CD4-positive, alpha-beta T cell treated with Interleukin-15 for 4 hours (primary cell): ENCODE results near the gene SLC17A2.

Experiments used
- DNase-seq: peaks from one replicate; pipeline ENCODE4 v3.0.0-alpha.2; 2020; ENCODE audit warnings: low spot score

SLC17A2 gene

DNA sequence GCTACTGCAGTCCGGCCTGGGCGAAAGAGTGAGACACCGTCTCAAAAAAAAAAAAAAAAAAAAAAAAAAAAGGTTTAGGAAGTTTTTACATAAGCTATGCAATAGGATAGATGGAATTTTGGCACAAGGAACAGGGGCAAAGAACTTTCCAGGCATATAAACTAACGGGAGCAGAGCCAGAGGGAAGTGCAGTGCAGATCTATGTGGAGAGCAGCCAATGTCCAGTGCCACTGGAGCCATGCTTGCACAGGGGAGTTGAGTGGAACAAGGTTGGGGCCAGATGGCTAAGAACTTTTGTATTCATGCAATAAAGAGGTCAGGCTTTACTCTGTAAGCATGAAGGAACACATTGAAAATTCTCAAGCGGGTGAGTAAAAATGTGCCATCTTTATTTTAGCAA lies 10.8 kb downstream of the SLC17A2 start:
- no peak for DNase-seq

DNA sequence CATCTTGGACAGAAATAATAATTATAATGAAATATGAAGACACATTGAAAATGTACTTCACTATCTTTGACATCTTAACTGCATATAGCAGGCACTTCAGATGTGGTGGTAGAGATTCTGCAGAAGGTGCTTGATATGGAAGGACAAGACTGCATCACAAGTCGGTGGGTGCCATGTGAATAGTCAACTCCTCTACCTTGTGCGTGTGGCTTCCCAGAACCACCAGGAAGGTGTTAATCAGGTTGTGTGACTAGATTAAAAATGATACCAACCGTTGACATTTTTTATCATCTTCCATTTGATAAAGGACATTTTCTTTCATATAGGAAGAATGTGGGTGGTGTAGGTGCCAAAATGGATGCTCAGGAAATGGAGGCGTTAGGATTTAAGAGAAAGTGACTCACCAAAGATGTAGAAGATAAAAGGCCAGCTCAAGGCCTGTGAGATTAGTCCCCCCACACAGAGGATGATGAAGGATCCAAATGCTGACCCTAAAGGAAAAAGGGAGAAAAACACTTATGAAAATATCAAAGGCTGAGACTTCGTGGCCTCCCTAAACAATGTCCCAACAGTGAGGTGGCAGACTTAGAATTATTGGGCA lies 12.3 kb downstream of the SLC17A2 start:
- no peak for DNase-seq

DNA sequence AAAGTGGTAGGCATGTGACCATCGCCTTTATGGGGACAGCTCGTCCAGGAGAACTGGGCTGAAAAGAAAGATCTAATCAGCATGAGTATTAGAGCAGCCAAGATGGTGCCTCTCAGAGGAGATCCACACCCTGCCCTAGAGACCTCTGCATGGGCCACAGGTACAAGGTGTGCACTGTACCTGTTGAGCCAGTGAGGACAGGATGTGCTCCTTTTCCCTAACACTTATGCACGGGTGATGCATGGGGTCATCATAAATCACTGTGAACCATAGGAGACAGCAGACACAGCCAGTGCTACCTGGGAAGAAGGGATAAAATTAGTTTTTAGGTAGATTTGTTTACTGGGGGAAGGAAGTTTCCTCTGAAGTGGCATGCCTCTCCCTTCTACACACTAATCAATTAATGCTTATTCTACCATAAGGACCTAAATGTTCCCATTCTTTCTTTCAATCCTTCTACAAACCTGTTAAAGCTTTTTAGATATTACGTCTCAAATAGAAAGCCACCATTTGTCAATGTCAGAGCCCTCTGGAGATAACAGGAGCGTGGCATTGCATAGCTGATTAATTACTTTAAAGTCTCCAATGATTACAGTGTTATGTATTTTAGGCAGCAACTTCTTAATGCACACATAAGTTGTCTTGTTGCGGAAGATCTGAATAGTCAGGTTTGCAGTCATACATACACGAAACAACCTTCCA lies 13.6 kb downstream of the SLC17A2 start:
- DNase-seq: no peak

DNA sequence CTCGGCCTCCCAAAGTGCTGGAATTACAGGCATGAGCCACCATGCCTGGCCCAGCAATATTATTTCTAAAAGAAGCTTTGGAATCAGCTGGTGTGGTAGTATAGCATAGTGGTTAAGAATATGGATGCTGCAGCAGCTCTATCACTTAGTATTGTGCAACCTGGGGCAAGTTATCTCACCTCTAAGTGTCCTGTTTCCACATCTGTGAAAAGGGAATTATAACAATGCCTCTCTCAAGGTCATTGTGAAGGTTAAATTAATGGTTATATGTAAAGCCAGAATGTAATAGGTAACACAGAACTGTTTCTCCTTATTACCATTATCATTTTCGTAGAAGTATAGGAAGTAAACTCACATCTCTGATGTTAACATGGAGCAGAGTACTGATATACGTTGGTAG lies 14.2 kb downstream of the SLC17A2 start:
- no peak for DNase-seq

DNA sequence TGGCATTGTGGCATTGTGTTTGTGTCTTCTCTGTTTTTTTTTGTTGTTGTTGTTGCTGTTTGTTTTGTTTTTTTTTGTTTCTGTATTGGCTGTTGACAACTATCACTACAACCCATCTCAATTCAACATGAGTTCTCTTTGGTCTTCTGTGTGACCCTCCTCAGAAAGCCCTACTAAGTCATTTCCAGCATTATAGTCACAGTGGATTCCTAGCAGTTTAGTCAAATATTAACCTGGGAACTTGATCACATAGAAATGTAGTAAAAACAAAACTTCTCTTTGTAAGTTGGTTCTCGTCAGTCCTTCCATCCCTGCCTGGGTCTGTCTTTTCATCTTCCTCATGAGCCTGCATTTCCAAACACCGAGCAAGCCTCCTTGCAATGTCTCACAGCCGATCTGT lies 16.8 kb downstream of the SLC17A2 start:
- DNase-seq: no peak

DNA sequence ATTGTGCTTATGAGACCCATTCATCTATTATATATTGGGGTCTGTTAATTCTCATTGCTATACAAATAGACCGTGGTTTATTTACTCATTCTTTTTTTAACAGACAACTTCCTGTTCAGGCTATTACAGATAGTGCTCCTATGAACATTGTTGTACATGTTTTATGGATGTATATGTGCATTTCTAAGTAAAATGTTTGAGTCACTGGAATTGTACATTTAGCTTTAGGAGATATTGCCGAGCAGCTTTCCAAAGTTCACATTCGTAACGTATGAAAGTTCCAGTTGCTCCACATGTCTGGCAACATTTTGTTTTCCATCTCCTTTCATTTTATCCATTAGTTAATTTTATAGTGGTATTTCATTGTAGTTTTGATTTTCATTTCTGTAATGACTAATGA lies 19.1 kb downstream of the SLC17A2 start:
- no peak for DNase-seq

DNA sequence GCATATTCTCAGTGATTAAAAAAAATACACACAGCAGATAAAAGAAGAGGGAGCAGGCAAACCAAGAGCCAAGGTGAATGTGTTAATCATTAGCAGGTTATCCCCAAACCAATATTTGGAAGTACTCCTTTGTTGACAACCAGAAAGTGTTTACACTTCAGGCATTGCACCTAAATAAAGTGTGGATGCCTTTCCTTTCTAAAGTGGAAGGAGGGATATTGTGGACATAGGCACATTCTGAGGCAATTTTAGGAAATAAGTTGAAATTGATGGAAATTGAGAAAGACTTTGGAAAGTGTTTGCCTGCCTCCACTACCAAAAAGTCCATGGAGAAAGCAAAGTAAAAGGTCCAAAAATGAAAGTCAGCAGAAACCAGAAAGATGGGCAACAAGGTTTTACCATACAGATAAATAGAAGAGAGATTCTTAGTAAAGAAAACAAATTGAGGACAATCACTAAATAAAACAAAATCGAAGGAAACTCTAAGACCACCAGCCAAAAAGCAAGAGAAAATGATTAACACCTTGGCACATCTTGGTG lies 22.9 kb downstream of the SLC17A2 start:
- DNase-seq: no peak

DNA sequence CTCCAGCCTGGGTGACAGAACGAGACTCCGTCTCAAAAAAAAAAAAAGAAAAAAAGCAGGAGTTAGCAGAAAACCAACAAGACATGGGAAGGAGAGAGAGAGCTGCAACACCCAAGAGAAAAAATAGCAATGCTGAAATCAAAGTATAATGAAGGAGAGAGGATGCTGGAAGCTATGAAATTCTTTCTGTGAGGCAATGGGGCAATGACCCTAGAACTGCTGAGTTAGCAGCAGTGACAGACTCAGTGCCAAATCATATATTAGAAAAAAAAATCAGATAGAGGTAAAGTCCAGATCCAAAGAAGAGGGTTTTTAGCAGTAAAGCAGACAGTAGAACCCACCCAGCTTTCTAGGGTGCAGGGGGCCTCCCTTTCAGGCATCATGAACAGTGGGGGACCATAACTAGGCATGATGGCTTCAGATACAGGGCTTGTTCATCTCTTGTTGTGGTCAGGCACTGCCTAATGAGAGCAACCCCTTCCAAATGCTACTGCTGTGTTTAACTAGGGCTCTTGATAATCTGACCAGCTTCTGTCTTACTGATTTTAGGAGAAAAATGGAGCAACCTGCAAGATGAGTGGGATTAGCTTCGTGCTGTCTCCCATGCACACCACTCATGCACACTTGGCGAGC lies 26.9 kb downstream of the SLC17A2 start:
- DNase-seq: no peak

DNA sequence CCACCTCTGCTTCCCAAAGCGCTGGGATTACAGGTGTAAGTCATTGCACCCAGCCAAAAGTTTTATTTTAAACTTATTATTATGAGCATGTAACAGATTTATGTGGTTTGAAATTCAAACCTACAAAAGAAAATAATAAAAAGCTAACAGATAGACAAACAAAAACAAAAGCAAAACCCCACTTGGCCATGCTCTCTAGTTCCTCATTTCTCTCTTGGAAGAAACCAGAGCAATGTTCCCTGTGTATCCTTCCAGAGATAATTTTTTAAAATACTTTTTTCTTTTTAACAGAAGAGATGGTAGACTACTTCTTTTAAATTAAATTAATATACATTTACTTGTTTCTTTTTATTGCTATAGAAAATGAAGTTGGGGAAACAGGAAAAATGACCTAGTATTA lies 28.4 kb downstream of the SLC17A2 start:
- no peak for DNase-seq

DNA sequence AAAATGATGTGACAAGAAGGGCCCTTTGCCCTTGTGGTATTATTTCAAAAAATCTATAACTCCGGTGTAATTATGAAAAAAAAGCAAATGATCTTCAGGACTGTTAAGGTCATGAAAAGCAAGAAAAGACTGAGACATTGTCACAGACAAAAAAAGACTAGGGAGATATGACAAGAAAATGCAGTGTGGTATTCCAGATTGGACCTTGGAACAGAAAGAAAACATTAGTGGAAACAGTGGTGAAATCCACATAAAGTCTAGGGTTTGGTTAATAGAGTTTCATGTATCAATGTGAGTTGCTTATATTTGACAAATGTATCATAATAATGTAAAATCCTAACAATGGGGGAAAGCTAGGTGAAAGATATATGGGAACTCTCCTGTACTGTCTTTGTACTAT lies 29.6 kb downstream of the SLC17A2 start:
- DNase-seq: no peak

DNA sequence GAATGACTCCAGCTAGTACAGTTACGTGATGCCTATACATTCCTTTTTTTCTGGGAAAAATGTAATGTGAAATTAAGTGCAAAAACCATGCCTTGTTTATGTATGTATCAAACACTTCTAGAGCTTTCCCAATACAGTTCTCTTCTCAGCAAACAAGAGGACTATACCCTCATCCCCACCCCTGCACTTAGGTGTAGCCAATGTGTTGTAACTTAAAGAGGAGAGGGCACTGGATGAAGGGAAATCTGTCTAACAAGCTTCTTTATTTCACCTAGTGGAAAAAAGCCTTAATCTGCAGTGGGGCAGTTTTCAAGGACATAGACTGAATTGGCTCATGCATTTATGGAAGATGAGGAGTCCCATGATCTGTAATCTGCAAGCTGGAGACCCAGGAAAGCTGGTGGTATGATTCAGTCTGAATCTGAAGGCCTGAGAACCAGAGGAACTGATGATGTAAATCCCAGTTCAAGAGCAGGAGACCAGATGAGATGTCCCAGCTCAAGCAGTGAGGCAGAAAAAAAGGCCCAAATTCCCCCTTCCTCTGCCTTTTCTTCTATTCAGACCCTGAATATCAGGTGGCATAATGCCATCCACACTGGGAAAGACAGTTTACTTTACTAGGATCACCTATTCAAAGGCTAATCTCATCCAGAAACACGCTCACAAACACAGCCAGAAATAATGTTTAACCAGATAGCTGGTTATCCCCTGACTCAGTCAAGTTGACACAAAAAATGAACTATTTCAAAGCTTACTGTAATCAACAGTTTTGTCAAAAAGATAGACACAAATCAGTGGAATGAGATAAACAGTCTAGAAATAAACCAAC lies 30.7 kb downstream of the SLC17A2 start:
- DNase-seq: no peak

DNA sequence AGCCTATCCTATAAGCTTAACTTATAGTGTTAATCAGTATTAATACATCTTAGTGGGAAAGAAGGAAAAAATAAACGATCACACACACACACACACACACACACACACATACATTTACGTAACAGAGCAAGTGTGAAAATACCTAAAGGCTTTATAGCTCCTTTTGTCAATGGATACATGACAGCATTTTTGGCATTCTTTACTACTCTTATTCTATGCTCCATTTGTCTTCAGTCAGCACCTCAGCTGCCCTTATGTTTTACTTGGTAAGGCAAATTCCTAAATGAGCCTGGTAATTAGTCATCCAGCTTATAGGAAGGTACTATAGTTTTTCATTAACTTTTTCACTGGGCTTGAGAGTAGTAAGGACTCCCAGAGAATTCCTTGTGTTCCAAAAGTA lies 31.4 kb downstream of the SLC17A2 start:
- no peak for DNase-seq

DNA sequence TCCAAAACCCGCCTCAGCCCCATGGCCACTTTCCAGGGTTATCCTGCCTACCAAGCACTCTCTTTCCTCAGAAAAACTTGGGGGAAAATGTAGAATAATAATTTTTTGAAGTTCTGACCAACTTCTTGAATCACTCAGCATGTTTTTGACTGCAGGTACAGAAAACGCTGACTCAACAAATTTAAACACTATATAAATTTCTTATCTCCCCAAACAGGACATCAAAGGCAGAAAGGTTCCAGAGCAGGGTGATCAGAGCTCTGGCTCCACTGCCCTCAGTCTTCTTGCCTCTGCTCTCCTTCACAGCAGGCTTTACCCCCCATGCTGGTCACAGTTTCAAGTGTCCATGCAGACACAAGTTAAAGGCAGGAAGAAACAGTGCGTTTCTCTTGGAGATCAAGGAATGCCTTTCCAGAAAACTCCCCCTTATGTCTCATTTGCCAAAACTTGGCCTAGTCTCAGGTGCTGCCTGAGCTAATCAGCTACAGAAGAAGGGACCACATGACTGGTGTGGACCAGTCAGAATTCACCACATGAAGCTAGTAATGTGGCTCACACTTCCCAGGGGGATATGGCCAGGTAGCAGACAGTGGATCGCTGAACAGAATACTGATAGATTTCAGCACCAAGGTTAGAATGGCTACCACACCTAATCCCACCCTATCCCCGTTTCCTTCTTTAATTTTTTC lies 32.1 kb downstream of the SLC17A2 start:
- DNase-seq: no peak

DNA sequence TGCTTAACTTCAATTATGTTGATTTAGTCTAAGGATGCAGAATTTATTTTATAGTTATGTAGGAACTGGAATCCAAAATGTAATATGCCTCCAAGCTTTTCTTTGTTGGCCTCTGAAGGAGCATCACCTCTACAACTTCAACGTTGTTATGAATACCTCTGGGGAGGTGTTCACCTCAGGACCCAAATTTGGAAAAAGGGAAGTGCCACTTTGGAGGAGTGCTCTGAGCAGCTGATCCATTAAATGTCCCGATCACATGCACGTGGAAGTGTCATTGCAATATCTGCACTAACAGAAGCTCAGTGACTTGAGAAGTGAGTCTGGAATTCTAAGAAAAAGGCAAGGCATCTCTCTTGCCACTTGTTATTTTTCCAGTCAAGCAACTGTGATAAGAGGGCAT lies 34.2 kb downstream of the SLC17A2 start:
- DNase-seq: no peak

DNA sequence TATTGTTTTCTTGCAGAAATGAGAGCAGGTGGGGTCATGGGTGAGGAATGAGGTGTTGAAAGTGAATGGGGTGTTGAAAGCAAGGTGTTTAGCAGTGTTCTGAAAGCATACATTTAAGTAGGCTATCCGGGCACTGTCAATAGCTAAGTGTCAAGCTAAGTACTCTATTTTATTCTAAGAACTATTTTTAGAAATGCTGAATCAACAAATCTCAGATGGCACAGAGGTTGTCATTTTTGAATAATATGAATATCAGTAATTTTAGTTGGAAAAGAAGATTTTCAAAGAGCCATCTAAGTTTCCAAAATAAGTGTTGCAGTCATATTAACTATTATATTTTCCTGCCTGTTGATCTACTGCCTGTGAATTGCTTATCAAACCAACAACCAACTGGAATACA lies 34.7 kb downstream of the SLC17A2 start:
- no peak for DNase-seq

DNA sequence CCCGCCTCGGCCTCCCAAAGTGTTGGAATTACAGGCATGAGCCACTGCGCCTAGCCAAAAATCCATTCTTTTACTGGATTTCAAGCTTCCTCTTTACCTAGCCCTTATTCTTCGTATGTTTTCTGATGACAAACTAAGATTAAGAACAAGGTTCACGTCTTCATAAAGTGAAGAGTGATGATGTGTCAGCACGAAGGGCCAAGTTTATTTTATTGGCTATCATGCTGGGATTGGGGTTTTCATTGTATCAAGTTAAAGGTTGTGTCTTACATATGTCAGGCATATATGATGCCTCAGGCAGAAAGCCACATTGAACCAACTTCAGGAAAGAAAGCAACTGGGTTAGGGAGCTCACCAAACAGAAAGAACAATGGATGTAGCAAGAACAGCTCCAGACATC lies 36.7 kb downstream of the SLC17A2 start:
- DNase-seq: no peak

DNA sequence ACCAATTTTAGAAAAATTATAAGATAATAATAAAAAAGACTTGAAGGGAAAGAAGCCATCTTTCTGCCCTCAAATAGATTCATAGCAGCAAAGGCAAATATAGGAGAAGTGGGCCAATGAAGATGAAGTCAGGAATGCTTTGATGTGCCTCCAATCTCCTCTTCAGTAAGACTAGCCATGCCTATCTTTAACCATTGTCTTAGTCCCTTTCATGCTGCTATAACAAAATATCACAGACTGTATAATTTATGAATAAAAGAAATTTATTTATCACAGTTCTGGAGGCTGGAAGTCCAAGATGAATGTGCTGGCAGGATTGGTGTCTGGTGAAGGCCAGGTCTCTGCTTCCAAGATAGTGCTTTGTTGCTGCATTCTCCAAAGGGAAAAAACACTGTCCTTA lies 37.6 kb downstream of the SLC17A2 start:
- no peak for DNase-seq

DNA sequence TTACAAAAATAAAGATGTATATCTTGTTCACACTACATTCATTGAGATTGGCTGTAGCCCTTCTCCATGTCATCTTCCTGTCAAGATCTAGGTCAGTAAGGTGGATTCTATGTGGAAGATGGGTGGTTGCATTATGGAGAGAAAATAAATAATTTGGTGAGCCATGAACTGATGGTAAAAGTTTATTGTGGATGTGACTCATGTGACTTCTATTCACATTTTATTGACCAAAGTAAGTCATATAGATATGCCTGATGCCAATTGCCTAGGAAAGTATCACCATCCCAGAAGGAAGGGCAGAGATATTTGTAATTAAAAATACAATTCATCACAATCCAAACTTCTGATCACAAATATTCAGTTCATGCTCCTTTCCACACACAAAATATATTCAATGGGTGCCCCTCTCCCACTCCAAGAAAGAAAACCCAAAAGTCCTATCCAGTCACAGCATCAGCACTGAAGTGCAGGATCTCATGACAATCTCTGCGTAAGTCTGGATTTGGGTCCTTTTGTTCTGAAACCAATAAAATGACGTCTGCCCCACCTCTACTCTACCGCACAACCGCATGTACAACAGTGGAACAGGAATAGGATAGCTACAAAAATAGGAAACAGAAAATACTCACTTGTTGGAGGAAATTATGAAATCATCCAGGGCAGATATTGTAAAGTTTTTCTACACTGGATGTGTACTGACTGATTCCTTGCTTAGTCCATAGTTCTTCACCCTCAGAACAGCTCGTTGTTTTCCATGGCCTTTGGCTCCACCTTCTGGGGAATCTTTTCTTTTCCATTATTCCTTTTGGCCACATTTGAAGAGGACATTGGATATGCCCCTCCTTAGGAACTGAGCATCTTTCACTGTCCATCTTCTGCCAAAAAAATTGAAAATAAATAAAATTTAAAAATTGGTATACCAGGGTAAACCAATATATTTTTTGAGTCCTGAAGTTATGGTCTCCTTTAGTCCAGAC lies 40.3 kb downstream of the SLC17A2 start:
- peak; percentile 12 for DNase-seq

DNA sequence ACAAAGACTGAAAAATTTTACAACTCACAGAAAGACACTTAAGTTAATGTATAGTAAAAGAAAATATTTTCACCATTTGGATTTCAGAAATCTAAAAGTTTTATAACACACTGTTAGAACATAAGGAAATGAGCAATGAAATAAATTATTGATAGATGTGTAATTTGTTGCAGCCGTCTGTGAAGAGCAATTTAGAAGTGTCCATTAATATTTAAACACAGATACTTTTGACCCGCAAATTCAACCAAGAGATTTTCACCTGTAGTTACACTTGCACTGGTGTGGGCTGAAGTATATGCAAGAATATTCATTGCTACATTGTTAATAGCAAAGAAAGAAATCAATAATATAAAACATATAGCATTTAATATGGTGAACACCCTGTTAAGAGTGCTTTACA lies 41.9 kb downstream of the SLC17A2 start:
- no peak for DNase-seq

DNA sequence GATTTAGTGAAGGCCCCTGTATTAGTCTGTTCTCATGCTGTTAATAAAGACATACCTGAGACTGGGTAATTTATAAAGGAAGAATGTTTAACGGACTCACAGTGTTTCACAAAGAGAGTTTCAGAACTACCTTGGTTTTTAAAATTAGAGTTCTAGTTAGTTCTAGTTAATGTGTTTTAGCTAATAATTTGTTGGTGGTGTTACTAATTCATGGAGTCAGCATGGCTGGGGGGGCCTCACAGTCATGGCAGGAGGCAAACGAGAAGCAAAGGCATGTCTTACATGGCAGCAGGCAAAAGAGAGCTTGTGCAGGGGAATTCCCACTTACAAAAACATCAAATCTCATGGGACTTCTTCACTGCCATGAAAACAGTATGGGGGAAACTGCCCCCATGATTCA lies 44.4 kb downstream of the SLC17A2 start:
- no peak for DNase-seq

DNA sequence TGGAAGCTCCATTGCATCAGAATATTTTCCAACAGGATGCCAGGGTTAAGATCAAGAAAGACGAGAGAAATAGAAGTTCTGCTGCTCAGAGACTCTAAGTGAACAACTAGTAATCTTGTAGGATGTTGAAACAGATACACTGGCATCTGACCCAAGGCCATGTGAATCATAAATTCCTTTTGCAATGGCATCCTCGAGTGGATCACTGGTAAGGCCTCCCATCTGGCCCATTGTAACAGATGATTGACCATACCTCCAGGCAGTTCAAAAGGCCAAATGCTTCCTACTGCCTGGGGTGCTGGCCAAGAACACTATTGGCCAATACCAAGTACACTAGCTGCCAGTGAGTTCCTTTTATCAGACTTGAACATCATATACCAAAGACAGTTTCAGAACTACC lies 46.5 kb downstream of the SLC17A2 start:
- no peak for DNase-seq
